ENCODE data around the gene WBP1. TPM values are rescaled to one million over a fixed set of nuclear protein-coding genes. Genes with fewer than 3 reads are reported as not detected.
"Not testable (repeated sequence)": the region's sequence is repeated elsewhere in the genome, so short reads cannot be mapped to it uniquely, and the experiment has no call there.

WBP1 gene
- 10 to 100 TPM; 28.2 to 40.5 TPM for total RNA-seq
- long read RNA-seq, donor 1, partial matches to known transcripts = 0 of 8 reads
- long read RNA-seq, donor 1, other reads (novel, unspliced or antisense) = 2 of 8 reads
- long read RNA-seq, donor 2, transcript WBP1-201 (4 exons, 1,294 nt) = major isoform, 10 of 17 reads
- long read RNA-seq, donor 2, partial matches to known transcripts = 0 of 17 reads
- long read RNA-seq, donor 2, other reads (novel, unspliced or antisense) = 3 of 17 reads

DNA sequence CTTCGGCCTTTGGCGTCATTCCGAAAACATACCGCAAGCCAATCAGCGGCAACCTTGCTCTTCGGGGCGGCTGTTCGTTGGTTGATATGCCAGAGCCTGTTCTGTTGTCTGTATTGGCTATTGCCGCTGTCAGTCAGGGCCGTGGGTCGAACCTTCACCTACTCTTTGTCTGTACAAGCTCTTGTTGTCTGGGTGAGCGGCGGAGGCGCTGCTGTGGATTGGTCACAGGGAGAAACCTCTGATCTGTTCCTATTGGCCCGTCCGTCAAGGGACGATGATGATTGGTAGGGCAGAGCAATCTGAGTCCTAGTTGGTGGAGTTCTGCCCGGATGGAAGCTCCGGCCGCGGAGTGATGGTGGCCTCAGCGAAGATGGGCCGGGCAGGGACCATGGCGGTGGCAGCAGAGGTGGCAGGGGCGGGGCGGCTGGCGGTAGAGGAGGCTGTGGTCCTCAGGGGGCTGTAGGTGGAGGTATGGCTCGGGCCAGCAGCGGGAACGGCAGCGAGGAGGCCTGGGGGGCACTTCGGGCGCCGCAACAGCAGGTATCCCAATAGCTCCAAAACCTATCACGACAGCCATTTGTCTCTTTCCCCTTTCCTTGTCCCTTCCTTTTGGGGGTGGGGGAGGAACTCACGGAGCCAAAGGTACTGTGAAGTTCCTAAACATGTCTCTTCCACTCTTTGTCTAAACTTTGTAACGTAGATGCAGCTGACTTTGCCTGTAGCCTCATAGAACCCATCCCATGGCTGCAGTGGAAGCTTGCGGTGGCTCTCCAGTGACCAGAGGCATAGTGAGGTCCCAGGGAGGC is at the start of gene WBP1:
TSS of gene WBP1 (plus strand) at position 307 of the 806 bp plus-strand sequence. CDS start at position 472, 165 bp downstream.
- intact Hi-C loops (cut with DNase I) = no loop called here

DNA sequence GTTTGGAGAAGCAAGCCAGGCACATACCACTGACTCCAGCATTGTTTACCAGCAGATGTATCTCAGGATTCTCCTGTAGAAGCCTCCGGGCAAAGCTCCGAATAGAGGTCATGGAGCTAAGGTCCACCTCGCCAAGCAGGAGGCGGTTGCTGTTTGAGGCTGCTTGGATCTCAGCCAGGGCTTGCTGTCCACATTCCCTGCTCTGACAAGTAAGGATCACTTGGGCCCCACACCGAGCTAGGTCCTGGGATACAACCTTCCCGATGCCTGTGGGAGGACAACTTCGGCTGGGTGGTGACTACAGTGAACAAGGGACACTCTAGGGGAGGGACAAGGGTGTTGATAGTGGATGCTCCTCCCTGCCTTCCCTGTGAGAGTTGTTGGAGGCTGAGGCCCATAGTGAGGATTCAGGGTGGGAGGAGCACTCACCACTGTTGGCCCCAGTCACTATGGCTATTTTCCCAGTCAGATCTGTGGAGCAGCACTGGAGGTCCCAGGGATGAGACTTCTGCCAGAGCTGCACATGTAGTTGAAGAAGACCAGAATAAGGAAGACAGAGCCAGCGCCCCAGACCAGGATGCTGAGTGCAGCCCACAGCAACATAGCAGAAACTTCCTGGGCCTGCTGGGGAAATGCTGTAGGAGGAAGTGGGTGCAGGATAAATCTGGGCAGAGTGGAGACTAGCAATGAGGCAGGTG is 45.1 kb upstream of the WBP1 start:
- intact Hi-C loops (cut with DNase I) = no loop called here

More for the DNA sequence above, at the start of gene WBP1:
- DNase-seq (ENCODE audit: low spot score) = peak; percentile 100

DNA sequence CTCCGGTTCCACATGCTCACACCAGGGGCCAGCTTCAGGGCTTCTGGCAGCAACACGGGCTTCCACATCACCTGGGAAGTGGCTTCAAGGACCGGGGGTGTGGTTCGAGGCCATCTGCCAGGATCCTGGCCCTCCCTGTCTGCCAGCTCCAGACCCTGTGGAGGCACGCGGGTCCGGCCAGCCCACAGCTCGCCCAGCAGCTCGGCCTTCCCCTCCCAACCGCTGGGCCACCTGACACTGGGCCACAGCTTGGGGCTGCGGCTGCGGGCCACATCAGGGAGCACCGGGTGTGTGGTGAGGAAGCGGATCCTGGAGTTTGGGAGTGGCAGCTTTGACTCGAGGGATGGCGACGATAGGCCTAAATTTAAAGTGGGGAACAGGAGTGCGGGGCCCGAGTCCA is 43.8 kb upstream of the WBP1 start:
- intact Hi-C loops (cut with DNase I) = no loop called here
- no peak for DNase-seq (ENCODE audit: low spot score)

More for the DNA sequence above, 45.1 kb upstream of the WBP1 start:
- no peak for DNase-seq (ENCODE audit: low spot score)

DNA sequence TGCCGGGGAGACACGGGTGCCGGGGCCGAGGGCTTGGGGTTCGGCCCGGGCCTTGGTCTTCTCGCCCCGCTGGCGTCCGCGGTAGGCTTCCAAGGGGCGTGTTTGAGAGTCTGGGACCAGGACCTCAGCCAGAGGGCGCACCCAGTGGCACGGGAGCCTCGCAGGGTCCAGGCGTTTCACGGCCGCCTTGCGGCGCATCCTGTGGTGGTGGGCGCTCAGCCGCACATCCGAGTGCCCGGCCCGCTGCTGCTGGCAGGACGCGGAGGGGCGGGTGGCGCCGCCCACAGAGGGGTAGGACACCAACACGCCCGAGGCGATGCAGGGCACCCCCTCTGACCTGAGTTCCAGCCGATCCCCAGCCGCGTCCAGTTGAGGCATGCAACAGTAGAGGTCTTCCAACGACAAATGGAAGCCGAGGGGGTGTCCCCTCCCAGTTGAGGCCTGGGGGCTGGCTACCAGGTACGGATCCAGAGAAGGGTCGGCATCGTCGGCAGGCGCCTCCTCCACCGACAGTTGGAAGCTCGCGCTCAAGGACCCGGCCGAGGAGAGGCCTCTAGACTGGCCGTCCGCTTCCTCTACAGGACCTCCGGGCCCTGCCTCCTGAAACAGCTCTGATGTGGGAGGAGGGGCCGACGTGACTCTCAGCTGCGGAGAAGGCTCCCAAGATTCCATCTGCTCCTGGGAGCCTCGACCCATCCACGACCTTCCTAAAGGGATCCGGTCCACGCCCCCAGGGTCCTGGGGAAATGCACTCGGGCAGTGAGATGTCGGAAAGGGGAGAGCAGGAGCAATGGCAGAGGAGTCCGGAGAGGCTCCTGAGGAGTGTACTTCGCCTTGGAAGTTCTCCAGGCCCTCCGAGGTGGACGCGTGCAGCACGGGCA is 43.1 kb upstream of the WBP1 start:
- intact Hi-C loops (cut with DNase I) = no loop called here
- DNase-seq (ENCODE audit: low spot score) = no peak

DNA sequence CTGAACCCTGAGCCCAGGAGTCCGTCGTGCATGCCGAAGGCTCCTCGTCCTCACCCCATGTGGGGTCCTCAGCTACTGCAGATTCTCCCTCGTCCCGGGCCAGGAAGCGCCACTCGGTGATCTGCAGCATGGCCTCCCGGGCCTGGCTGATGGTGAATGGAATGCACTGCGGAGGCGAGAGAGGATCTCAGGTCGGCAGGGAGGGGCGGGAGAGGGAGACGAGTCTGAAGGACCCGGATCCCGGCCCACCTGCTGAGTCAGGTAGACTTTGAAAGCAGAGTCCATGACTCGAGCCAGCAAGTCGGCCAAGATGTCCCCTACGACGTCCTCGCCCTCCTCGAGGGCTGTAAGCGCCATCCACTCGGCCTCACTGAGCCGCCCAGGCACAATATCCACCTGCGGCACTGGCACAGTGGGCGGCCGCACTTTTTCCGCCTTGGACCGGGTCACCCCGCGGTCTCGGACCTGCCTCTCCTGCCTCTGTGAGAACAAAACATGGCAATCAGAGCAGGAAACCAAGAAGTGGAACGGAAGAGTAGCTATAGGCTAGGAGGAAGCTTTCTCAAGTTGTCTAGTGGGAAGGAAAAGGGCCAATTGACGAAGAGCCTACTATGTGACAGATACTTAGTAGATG is 42.4 kb upstream of the WBP1 start:
- intact Hi-C loops (cut with DNase I) = loop anchor here in 1 of 2 donors (1.0 kb wide), 1 partner anchor 49 kb away; no protein-coding TSS in a partner anchor
- DNase-seq (ENCODE audit: low spot score) = no peak

DNA sequence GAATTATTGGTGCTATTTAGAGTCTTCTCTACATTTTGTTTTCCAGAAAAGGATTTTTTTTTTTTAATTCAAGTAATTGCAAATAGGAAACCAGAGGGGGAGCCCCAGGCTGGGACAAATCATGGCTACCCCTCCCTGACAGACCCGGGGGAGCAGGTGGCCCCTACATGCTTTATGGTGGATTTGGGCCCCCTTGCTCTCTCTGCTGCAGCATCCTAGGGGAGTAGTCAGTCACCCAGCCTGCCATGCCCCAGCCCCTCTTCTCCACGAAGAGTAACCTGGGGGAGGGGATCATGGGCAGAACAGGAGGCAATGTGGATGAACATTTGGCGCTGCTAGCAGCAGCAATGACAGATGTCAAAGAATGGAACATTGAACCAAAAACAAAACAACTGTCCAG is 41.5 kb upstream of the WBP1 start:
- intact Hi-C loops (cut with DNase I) = loop anchor here in 1 of 2 donors (1.0 kb wide), 1 partner anchor 49 kb away; no protein-coding TSS in a partner anchor
- DNase-seq (ENCODE audit: low spot score) = no peak

DNA sequence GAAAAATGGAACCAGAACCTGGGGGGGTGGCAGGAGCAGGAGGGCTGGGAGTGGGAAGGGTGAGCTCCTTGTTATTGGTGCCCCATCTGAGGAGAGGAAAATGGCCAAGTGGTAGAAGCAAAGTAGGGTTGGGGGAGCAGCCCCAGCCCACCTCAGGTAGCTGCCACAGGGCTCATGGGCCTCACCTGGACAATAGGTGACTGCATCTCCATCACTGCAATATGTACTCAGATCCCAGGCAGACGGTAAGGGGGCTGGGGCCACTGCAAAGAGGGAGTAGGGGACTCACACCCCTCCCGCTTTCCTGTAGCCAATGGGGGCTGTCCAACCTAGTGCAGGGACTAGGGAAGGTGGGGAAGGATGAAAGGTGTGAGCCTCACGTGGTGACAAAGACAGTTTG is 41.0 kb upstream of the WBP1 start:
- DNase-seq (ENCODE audit: low spot score) = no peak
- intact Hi-C loops (cut with DNase I) = no loop called here

DNA sequence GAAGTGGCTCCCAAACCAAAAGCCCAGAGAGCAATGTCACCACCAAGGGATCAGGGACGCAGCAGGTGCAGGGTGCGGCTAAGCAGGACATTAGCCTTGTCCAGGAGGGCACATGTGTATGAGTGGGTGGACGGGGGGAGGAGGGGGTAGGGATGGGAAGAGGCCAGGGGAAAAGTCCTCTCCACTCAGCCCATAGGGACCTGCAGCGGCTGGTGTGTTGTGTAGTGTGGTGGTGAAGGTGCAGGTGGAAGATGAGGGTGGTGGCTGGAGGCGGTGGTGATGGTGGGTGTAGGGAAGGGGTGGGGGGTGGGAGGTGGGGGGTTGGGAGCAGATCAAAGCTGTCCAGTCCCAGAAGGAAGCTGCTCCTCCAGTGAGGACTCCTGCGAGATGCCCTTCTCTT is 40.5 kb upstream of the WBP1 start:
- intact Hi-C loops (cut with DNase I) = no loop called here
- no peak for DNase-seq (ENCODE audit: low spot score)

DNA sequence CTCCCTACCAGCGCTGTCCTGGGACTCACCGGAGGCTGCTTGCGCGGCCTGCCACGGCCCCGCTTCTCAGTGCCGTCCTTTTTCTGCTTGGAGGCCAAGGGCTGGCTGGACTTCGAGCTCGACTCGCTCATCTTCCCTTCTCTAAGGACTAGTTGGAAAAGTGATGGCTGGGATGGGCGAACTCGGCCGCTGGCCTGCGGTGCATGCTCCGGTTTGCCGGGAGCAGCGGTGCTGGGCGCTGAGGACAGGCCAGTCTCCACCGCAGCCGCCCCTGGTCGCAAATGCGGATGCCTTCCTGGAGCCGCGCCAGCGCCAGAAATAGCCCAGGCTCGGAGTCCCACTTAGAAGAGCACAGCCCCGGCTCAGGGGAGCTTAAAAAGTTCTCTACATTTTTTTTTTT is 39.9 kb upstream of the WBP1 start:
- intact Hi-C loops (cut with DNase I) = no loop called here
- DNase-seq (ENCODE audit: low spot score) = no peak

DNA sequence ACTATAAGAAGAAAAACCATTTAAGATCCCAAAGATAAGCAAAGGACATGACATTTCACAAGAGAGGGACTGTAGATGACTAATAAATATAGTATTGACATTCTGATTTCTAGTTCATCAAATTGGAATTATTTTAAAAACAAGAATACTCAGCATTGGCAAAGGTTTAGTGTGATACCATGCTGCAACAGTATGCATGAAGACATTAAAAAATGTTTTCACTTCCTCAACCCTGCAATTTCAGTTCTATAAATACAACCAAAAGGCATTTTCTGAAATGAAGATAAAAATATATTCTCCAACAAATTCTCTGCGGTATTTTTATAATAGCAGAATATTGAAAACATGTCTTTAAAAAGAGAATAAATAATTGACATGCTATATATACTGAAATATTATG is 38.9 kb upstream of the WBP1 start:
- intact Hi-C loops (cut with DNase I) = no loop called here
- no peak for DNase-seq (ENCODE audit: low spot score)

DNA sequence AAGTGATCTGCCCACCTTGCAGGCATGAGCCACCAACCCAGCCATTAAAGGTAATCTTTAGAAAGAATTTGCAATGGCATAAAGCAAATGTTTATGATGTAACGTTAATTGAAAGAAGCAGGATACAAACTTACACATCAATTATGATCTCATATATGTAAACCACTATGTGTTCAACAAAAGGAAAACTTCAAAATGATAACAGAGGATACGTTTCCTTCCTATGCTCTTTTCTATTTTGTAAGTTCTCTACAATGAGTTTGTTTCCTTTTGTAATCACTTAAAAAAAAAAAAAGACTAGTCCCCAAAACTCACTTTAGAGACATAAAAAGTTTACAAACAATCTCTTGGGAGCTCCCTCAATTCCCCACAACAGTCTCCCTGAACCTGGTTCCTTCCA is 38.2 kb upstream of the WBP1 start:
- DNase-seq (ENCODE audit: low spot score) = no peak
- intact Hi-C loops (cut with DNase I) = no loop called here

DNA sequence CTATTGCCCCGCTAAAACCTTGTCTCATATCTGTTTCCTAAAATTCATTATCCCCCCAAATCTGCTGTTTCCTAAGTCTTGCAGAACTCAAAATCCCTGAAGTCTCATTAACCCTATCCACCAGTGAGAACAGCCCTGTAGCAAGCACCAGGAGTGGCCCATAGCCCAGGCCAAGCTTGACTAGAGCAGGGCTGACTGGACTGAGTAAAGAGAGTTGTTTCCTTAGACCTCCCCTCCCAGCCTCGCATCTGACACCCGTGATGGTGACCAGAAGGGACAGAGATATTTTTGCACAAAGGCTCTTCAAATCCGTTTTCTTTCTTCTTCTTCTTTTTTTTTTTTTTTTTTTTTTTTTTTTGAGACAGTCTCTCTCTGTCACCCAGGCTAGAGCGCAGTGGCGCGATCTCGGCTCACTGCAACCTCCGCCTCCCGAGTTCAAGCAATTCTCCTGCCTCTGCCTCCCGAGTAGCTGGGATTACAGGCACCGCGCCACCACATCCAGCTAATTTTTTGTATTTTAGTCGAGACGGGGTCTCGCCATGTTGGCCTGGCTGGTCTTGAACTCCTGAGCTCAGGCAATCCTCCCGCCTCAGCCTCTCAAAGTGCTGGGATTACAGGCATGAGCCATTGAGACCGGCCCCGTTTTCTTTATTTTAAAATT is 37.7 kb upstream of the WBP1 start:
- DNase-seq (ENCODE audit: low spot score); intact Hi-C loops (cut with DNase I): not testable (repeated sequence)

DNA sequence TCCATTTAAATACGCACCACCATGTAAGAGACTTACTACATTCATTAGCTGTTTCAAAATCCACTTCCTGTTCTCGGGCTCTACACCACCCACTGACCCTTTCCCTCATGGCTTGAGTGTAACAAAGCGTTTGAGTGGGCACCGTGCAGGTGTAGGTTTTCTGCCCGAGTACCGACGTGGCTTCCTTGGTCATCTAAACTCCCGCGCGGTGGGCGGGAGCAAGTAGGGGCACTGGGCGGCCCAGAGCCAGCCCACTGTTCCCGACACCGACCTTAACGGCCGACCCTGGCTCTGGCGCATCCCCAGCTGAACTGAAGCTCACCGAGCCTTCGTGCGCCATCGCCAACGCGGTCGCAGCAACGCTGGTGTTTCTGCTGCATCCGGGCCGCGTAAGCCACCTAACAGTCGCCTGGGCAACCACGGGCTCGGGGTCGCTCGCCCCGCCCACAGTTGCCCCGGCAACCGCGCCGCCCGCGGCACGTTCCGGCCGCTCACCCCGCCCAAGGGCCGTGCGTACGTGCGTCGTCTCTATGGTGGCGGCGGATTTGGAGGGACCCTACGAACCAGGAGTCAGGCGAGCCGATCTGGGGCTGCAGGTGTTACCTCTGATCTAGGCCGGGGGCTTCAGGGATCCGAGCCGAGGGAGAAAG is 36.9 kb upstream of the WBP1 start, which contains the start of the genes C2orf81 and WDR54:
TSS of gene C2orf81 (minus strand) at position 399 of the 650 bp plus-strand sequence. CDS start at position 340, 59 bp downstream.
TSS of gene WDR54 (plus strand) at position 510 of the 650 bp plus-strand sequence. CDS start 424 bp downstream, outside the sequence.
- DNase-seq (ENCODE audit: low spot score) = peak; percentile 97
- intact Hi-C loops (cut with DNase I) = no loop called here

DNA sequence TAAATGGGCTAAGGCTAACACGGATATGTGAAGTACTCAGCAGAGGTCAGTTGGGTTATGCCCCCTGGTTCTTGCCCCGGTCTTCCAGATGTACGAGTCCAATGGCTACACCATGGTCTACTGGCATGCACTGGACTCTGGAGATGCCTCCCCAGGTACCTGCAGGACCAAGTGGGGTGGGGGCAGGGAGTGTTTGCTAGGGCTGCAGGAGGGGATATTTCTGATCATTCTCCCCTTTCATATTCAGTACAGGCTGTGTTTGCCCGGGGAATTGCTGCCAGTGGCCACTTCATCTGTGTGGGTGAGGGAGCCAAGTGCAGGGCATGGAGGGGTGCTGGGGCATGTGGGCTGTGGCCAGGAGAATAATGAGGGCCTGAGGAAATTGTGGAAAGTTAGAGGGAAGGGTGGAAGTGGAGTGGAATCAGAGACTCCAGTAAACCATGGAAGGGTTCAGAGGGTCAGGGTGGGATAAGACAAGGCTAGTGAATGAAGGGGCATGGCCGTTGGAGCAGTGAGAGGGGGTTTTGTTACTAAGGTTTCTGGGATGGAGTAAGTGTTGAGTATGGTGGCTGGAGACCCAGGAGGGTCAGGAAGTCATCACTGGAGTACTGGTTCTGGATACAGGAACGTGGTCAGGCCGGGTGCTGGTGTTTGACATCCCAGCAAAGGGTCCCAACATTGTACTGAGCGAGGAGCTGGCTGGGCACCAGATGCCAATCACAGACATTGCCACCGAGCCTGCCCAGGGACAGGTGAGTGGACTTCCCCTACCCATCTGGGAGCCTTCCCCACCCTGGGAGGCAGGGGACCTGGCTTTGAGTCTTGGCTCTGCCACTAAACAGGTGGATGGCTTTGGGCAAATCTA is 34.8 kb upstream of the WBP1 start:
- no peak for DNase-seq (ENCODE audit: low spot score)

DNA sequence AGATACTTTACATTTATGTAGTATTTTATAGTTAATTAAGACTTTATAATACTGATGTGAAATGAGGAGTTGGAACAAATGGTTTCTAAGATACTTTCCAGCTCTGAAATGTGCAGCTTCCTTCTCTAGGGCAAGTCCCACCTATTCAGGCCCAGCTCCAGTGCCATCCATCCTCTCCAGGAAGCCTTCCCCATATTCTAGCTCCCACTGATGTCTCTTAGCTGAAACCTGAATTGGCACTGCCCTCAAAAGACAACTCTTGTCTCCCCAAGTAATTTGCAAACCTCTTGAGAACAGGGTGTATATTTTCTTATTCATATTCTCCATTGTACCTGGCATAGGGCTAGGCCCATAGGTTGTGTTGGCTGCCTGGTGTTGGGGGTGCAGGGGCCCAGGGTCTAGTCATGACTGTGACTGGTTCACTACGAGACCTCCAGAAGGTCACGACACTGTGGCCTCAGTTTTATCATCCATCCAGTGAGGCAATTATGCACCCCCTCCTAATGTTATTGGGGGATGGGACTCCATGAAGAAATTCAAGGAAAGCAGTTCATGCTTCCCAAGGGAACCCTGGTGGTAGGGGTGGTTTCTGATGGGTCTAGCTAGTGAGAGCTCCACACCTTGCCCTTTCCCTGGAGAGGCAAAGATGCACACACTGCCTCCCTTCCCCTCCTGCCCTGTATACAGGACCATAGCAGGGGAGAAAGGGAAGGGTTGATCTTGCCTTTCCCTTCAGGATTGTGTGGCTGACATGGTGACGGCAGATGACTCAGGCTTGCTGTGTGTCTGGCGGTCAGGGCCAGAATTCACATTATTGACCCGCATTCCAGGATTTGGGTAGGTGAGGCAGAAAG is 33.9 kb upstream of the WBP1 start:
- DNase-seq (ENCODE audit: low spot score) = no peak
- intact Hi-C loops (cut with DNase I) = no loop called here

More for the DNA sequence above, 34.8 kb upstream of the WBP1 start:
- intact Hi-C loops (cut with DNase I) = no loop called here

DNA sequence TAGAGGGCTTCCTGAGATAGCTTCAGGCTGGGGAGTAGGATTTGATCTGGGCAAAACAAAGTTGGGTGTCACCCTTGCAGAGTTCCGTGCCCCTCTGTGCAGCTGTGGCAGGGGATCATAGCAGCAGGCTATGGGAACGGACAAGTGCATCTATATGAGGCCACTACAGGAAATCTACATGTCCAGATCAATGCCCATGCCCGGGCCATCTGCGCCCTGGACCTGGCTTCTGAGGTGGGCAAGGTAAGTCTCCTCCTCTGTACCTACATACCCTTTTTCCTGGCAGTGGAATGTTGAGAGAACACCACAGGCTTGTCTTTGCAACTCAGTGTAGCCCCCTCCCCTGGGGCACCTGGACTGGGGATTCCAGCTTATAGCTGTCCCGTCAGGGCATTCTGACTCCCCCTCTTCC is 33.2 kb upstream of the WBP1 start:
- DNase-seq (ENCODE audit: low spot score) = no peak
- intact Hi-C loops (cut with DNase I) = no loop called here
